WERI-Rb-1 (cell line): ENCODE measurements around the gene ZYX.
"Not testable (repeated sequence)": the region's sequence is repeated elsewhere in the genome, so short reads cannot be mapped to it uniquely, and the experiment has no call there.

Source experiments
- DNase-seq: peaks from one replicate; pipeline ENCODE4 v3.0.0-alpha.2; 2020
- H3K27ac ChIP-seq: fragments of 250-450 bp; sonication (Bioruptor Pico); 2 replicates; pipeline ENCODE4 v1.5.1; 2020; ENCODE audit warnings: mild to moderate bottlenecking, moderate library complexity
- H3K27me3 ChIP-seq: fragments of 250-450 bp; sonication (Bioruptor Pico); 2 replicates; pipeline ENCODE4 v1.5.1; 2021; ENCODE audit warnings: mild to moderate bottlenecking, low read depth, moderate library complexity; ENCODE audit not compliant: insufficient read depth, severe bottlenecking
- H3K36me3 ChIP-seq: fragments of 250-450 bp; sonication (Bioruptor Pico); 2 replicates; pipeline ENCODE4 v1.5.1; 2020; ENCODE audit warnings: mild to moderate bottlenecking, moderate library complexity
- H3K4me3 ChIP-seq: 2 replicates; pipeline ENCODE4 v1.5.1; 2011; ENCODE audit warnings: low read depth, mild to moderate bottlenecking, control low read depth, low read length
- H3K9me3 ChIP-seq: fragments of 250-450 bp; sonication (Bioruptor Pico); 2 replicates; pipeline ENCODE4 v1.5.1; 2021; ENCODE audit warnings: mild to moderate bottlenecking, moderate library complexity; ENCODE audit not compliant: severe bottlenecking
- CTCF ChIP-seq: IDR thresholded peaks from 2 replicates; pipeline ENCODE4 v1.5.1; 2011; ENCODE audit warnings: low read depth, mild to moderate bottlenecking, control low read depth, inconsistent platforms, low read length

Gene ZYX

GRCh38 chr7:143408252-143408685 is 27.1 kb downstream of the ZYX start:
- no peak overlapping the region for H3K27ac ChIP-seq
- TF ChIP-seq CTCF, result no peak
- H3K27me3 ChIP-seq, result no peaks in the 10 kb centered on the region
- no peak for DNase-seq
- no peaks in the 10 kb centered on the region for H3K36me3 ChIP-seq
- H3K9me3 ChIP-seq, result no peaks in the 10 kb centered on the region
- H3K4me3 ChIP-seq, result no peak overlapping the region

GRCh38 chr7:143408686-143409561 is 27.8 kb downstream of the ZYX start, which contains the start of gene EPHA1:
Gene EPHA1 (minus strand): TSS chr7:143408856. CDS start chr7:143408805, 51 bp downstream.
- H3K36me3 ChIP-seq, result no peaks in the 10 kb centered on the region
- H3K4me3 ChIP-seq, result no peak within 1 kb of the TSS
- TF ChIP-seq CTCF, result no peak
- H3K27me3 ChIP-seq, result no peaks in the 10 kb centered on the region
- DNase-seq, result no peak
- H3K9me3 ChIP-seq, result no peaks in the 10 kb centered on the region
- H3K27ac ChIP-seq, result no peak within 1 kb of the TSS

- H3K27ac ChIP-seq, result no peak overlapping the region
- H3K9me3 ChIP-seq, result no peaks in the 10 kb centered on the region
- H3K36me3 ChIP-seq, result no peaks in the 10 kb centered on the region
- DNase-seq, result no peak
- TF ChIP-seq CTCF, result no peak
- H3K27me3 ChIP-seq, result no peaks in the 10 kb centered on the region
- H3K4me3 ChIP-seq, result no peak overlapping the region
Observed at GRCh38 chr7:143410521-143411004, 29.4 kb downstream of the ZYX start.

- Histone ChIP-seq H3K27ac (no peak overlapping the region), H3K36me3 (no peaks in the 10 kb centered on the region), H3K9me3 (no peaks in the 10 kb centered on the region), H3K4me3 (no peak overlapping the region), H3K27me3 (no peaks in the 10 kb centered on the region)
- no peak for DNase-seq
- no peak for TF ChIP-seq CTCF
Observed at GRCh38 chr7:143411976-143412708, 31.0 kb downstream of the ZYX start.

- H3K27me3 ChIP-seq, result no peaks in the 10 kb centered on the region
- no peak overlapping the region for H3K27ac ChIP-seq
- no peaks in the 10 kb centered on the region for H3K36me3 ChIP-seq
- no peak for DNase-seq
- TF ChIP-seq CTCF, result no peak
- H3K9me3 ChIP-seq, result no peaks in the 10 kb centered on the region
- no peak overlapping the region for H3K4me3 ChIP-seq
Observed at GRCh38 chr7:143413123-143413522, 32.0 kb downstream of the ZYX start.

GRCh38 chr7:143415209-143415608 is 34.1 kb downstream of the ZYX start:
- not testable (repeated sequence) for H3K27me3 ChIP-seq, H3K4me3 ChIP-seq, H3K9me3 ChIP-seq, H3K36me3 ChIP-seq, DNase-seq, H3K27ac ChIP-seq
